Measurements from ENCODE around the gene CD4. TPM values are rescaled to one million over a fixed set of nuclear protein-coding genes. Genes with fewer than 3 reads are reported as not detected.

CD4 gene
- total RNA-seq, 3 donors from 2014 or later (not counting 1 experiment from before 2014, with no cell fraction given), result 8.5 to 10.1 (median 9.8) TPM

DNA sequence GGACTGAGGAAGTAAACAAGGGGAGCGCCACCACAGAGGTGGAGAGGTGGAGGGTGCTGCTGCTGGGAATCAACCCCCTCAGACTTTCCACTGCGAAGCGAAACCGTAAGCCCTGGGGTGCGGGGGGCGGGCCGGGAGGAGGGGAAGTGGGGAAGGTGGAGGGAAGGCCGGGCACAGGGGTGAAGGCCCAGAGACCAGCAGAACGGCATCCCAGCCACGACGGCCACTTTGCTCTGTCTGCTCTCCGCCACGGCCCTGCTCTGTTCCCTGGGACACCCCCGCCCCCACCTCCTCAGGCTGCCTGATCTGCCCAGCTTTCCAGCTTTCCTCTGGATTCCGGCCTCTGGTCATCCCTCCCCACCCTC is 17.0 kb upstream of the CD4 start, which contains the start of gene LAG3:
LAG3 (plus strand) TSS at position 190 of the 365 bp plus-strand sequence. CDS start 333 bp downstream, outside the sequence.
- H3K4me3 ChIP-seq (ENCODE audit: low read length), result peak within 1 kb of the TSS; percentile 17
- DNase-seq, result peak in 1 of 2 donors; percentile 58

DNA sequence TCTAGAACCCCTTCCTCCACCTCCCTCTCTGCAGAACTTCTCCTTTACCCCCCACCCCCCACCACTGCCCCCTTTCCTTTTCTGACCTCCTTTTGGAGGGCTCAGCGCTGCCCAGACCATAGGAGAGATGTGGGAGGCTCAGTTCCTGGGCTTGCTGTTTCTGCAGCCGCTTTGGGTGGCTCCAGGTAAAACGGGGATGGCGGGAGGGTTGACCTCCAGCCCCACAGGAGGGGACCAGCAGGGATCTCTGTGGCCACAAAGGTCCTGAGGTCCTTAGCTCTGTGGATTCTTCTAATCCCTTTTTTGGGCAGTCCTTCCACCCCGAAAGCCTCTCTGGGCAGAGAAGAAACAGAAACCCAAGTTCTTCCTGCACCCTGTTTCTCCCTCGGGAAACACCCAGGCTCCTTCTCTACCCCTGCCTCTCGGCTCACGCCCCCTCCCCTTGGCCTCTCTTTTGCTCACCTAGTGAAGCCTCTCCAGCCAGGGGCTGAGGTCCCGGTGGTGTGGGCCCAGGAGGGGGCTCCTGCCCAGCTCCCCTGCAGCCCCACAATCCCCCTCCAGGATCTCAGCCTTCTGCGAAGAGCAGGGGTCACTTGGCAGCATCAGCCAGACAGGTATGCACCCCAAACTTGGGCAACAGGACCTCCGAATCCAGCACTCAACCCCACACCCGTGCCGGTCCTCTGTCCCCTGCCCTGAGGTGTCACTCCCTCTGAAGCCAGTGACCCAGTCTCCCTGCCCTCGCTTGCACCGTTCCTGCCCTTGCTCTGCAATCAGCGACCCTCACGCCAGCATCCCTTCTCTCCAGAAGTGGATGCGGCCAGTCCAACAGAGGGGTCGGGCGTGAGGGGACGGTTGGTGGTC is 16.4 kb upstream of the CD4 start:
- Mint-ChIP-seq H3K27ac (no peak overlapping the region), H3K4me1 (peaks cover 7 to 20% of the 10 kb centered on the region in 2 donors), H3K4me3 (peak overlapping the region; percentile 47), H3K27me3 (ENCODE audit: low read depth in 2 of 2) (peaks cover 71 to 73% of the 10 kb centered on the region in 2 donors), H3K9me3 (no peaks in the 10 kb centered on the region), H3K36me3 (no peaks in the 10 kb centered on the region)
- no peak for ATAC-seq
- Histone ChIP-seq H3K4me1 (ENCODE audit: control insufficient read depth, insufficient read depth, low read length) (peaks cover 40% of the 10 kb centered on the region), H3K9me3 (ENCODE audit: control insufficient read depth, insufficient read depth, low read length) (no peaks in the 10 kb centered on the region), H3K27ac (ENCODE audit: low read length) (peak overlapping the region; percentile 13), H3K27me3 (ENCODE audit: control insufficient read depth, insufficient read depth, low read length) (peaks cover 16% of the 10 kb centered on the region), H3K4me3 (ENCODE audit: low read length) (peak overlapping the region; percentile 17), H3K36me3 (ENCODE audit: control insufficient read depth, insufficient read depth, low read length) (no peaks in the 10 kb centered on the region)
- TF ChIP-seq, protein P1, sequence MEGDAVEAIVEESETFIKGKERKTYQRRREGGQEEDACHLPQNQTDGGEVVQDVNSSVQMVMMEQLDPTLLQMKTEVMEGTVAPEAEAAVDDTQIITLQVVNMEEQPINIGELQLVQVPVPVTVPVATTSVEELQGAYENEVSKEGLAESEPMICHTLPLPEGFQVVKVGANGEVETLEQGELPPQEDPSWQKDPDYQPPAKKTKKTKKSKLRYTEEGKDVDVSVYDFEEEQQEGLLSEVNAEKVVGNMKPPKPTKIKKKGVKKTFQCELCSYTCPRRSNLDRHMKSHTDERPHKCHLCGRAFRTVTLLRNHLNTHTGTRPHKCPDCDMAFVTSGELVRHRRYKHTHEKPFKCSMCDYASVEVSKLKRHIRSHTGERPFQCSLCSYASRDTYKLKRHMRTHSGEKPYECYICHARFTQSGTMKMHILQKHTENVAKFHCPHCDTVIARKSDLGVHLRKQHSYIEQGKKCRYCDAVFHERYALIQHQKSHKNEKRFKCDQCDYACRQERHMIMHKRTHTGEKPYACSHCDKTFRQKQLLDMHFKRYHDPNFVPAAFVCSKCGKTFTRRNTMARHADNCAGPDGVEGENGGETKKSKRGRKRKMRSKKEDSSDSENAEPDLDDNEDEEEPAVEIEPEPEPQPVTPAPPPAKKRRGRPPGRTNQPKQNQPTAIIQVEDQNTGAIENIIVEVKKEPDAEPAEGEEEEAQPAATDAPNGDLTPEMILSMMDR (IDR thresholded peaks at IDR 0.05), result no peak
- WGBS (ENCODE audit: insufficient coverage), result 57% methylated on average over 21 of the region's 21 CpGs
- no peak for DNase-seq
- intact Hi-C loops (cut with micrococcal nuclease), result no loop called here

More for the DNA sequence above, 17.0 kb upstream of the CD4 start, which contains the start of gene LAG3:
- Mint-ChIP-seq H3K9me3 (no peaks in the 10 kb centered on the region), H3K27me3 (ENCODE audit: low read depth in 2 of 2) (peaks cover 71 to 72% of the 10 kb centered on the region in 2 donors), H3K27ac (no peak within 1 kb of the TSS), H3K36me3 (no peaks in the 10 kb centered on the region), H3K4me3 (peak within 1 kb of the TSS; percentile 47), H3K4me1 (peaks cover 13 to 20% of the 10 kb centered on the region in 2 donors)
- TF ChIP-seq, protein P1 (IDR thresholded peaks at IDR 0.05), result no peak
- no peaks in the 10 kb centered on the region for H3K36me3 ChIP-seq (ENCODE audit: control insufficient read depth, insufficient read depth, low read length)
- 12% methylated on average over 15 of the region's 15 CpGs for WGBS (ENCODE audit: insufficient coverage)
- H3K27me3 ChIP-seq (ENCODE audit: control insufficient read depth, insufficient read depth, low read length), result peaks cover 20% of the 10 kb centered on the region
- intact Hi-C loops (cut with micrococcal nuclease), result no loop called here
- no peaks in the 10 kb centered on the region for H3K9me3 ChIP-seq (ENCODE audit: control insufficient read depth, insufficient read depth, low read length)
- peaks cover 46% of the 10 kb centered on the region for H3K4me1 ChIP-seq (ENCODE audit: control insufficient read depth, insufficient read depth, low read length)
- peak in 1 of 3 donors; percentile 31 for ATAC-seq
- peak within 1 kb of the TSS; percentile 13 for H3K27ac ChIP-seq (ENCODE audit: low read length)

- peaks cover 21% of the 10 kb centered on the region for H3K27me3 ChIP-seq (ENCODE audit: control insufficient read depth, insufficient read depth, low read length)
- 9% methylated on average over 57 of the region's 60 CpGs for WGBS (ENCODE audit: insufficient coverage)
- peaks cover 47% of the 10 kb centered on the region for H3K4me1 ChIP-seq (ENCODE audit: control insufficient read depth, insufficient read depth, low read length)
- H3K9me3 Mint-ChIP-seq, result no peaks in the 10 kb centered on the region
- H3K36me3 ChIP-seq (ENCODE audit: control insufficient read depth, insufficient read depth, low read length), result no peaks in the 10 kb centered on the region
- H3K27ac ChIP-seq (ENCODE audit: low read length), result peak overlapping the region; percentile 71
- DNase-seq (peak in 1 of 2 donors; percentile 48), ATAC-seq (no peak)
- H3K27ac Mint-ChIP-seq, result no peak overlapping the region
- TF ChIP-seq, protein P1 (IDR thresholded peaks at IDR 0.05), result no peak
- no peak overlapping the region for H3K4me3 Mint-ChIP-seq
- H3K4me3 ChIP-seq (ENCODE audit: low read length), result peak overlapping the region; percentile 31
- intact Hi-C loops (cut with micrococcal nuclease), result no loop called here
- no peaks in the 10 kb centered on the region for H3K36me3 Mint-ChIP-seq
- peaks cover 71 to 73% of the 10 kb centered on the region in 2 donors for H3K27me3 Mint-ChIP-seq (ENCODE audit: low read depth in 2 of 2)
- no peaks in the 10 kb centered on the region for H3K9me3 ChIP-seq (ENCODE audit: control insufficient read depth, insufficient read depth, low read length)
- peaks cover 12 to 26% of the 10 kb centered on the region in 2 donors for H3K4me1 Mint-ChIP-seq
These were observed 15.6 kb upstream of the CD4 start for GRCh38 chr12:6773590-6774351.

All from natural killer cell (primary cell).